Measurements from ENCODE around the gene RIMBP2. TPM values are rescaled to one million over a fixed set of nuclear protein-coding genes. Genes with fewer than 3 reads are reported as not detected.

RIMBP2 gene
- polyA plus RNA-seq, 1 donor from 2014 or later, result 14.6 TPM

- no peak overlapping the region for H3K4me3 ChIP-seq (ENCODE audit: low read length)
- no peaks in the 10 kb centered on the region for H3K9me2 ChIP-seq (ENCODE audit: insufficient read depth, low read length)
- no peak for TF ChIP-seq SMC3 (conservative IDR thresholded peaks at IDR 0.05; ENCODE audit: poor library complexity)
- TF ChIP-seq RAD21 (conservative IDR thresholded peaks at IDR 0.05), result no peak
- TF ChIP-seq MXI1 (conservative IDR thresholded peaks at IDR 0.05; ENCODE audit: poor library complexity, severe bottlenecking), result no peak
- TF ChIP-seq EP300 (conservative IDR thresholded peaks at IDR 0.05; ENCODE audit: poor library complexity, severe bottlenecking), result no peak
- no peak for TF ChIP-seq EZH2 (IDR thresholded peaks at IDR 0.05; ENCODE audit: borderline replicate concordance, insufficient read depth, low read length, poor library complexity, severe bottlenecking)
- no peak for TF ChIP-seq POLR2AphosphoS5 (IDR thresholded peaks at IDR 0.05)
- no peak for TF ChIP-seq CTCF (IDR thresholded peaks at IDR 0.05; ENCODE audit: poor library complexity, severe bottlenecking)
- TF ChIP-seq TAF1 (IDR thresholded peaks at IDR 0.05; ENCODE audit: low read depth), result no peak
- TF ChIP-seq REST (IDR thresholded peaks at IDR 0.05; ENCODE audit: borderline replicate concordance), result no peak
- no peaks in the 10 kb centered on the region for H3F3A ChIP-seq (ENCODE audit: insufficient read depth, low read length, poor library complexity, severe bottlenecking)
- H3K9ac ChIP-seq (ENCODE audit: low read length), result no peak overlapping the region
- no peaks in the 10 kb centered on the region for H3K36me3 ChIP-seq (ENCODE audit: insufficient read depth, low read length)
- no peaks in the 10 kb centered on the region for H3K9me3 ChIP-seq (ENCODE audit: low read length)
- H3K79me2 ChIP-seq (replicated peaks; ENCODE audit: insufficient read depth, low read length), result no peaks in the 10 kb centered on the region
- no peak overlapping the region for H3K27ac ChIP-seq (ENCODE audit: low read length)
- H4K20me1 ChIP-seq (ENCODE audit: insufficient read depth), result no peaks in the 10 kb centered on the region
- no peak overlapping the region for H3K4me2 ChIP-seq (ENCODE audit: low read length)
- H3K27me3 ChIP-seq (ENCODE audit: insufficient read depth, low read depth, low read length), result no peaks in the 10 kb centered on the region
- no peak overlapping the region for H2AFZ ChIP-seq (ENCODE audit: low read depth, low read length)
Measured at GRCh38 chr12:130391186-130391585, 324.9 kb downstream of the RIMBP2 start.

- Histone ChIP-seq H2AFZ (ENCODE audit: low read depth, low read length) (no peak overlapping the region), H3K36me3 (ENCODE audit: insufficient read depth, low read length) (no peaks in the 10 kb centered on the region), H3K4me3 (ENCODE audit: low read length) (no peak overlapping the region), H3K4me2 (ENCODE audit: low read length) (no peak overlapping the region), H3K9ac (ENCODE audit: low read length) (no peak overlapping the region), H3K27me3 (ENCODE audit: insufficient read depth, low read depth, low read length) (no peaks in the 10 kb centered on the region), H3K79me2 (replicated peaks; ENCODE audit: insufficient read depth, low read length) (no peaks in the 10 kb centered on the region), H3K9me2 (ENCODE audit: insufficient read depth, low read length) (no peaks in the 10 kb centered on the region), H3F3A (ENCODE audit: insufficient read depth, low read length, poor library complexity, severe bottlenecking) (no peaks in the 10 kb centered on the region), H3K9me3 (ENCODE audit: low read length) (no peaks in the 10 kb centered on the region), H4K20me1 (ENCODE audit: insufficient read depth) (no peaks in the 10 kb centered on the region), H3K27ac (ENCODE audit: low read length) (no peak overlapping the region)
- no peak for TF ChIP-seq EZH2 (IDR thresholded peaks at IDR 0.05; ENCODE audit: borderline replicate concordance, insufficient read depth, low read length, poor library complexity, severe bottlenecking)
- no peak for TF ChIP-seq EP300 (conservative IDR thresholded peaks at IDR 0.05; ENCODE audit: poor library complexity, severe bottlenecking)
Measured at GRCh38 chr12:130385193-130385592, 330.9 kb downstream of the RIMBP2 start.

- H3K79me2 ChIP-seq (replicated peaks; ENCODE audit: insufficient read depth, low read length), result no peaks in the 10 kb centered on the region
- no peak overlapping the region for H3K4me2 ChIP-seq (ENCODE audit: low read length)
- no peak overlapping the region for H2AFZ ChIP-seq (ENCODE audit: low read depth, low read length)
- no peaks in the 10 kb centered on the region for H4K20me1 ChIP-seq (ENCODE audit: insufficient read depth)
- no peak overlapping the region for H3K9ac ChIP-seq (ENCODE audit: low read length)
- no peak overlapping the region for H3K4me3 ChIP-seq (ENCODE audit: low read length)
- H3K36me3 ChIP-seq (ENCODE audit: insufficient read depth, low read length), result no peaks in the 10 kb centered on the region
- no peaks in the 10 kb centered on the region for H3K9me3 ChIP-seq (ENCODE audit: low read length)
- no peaks in the 10 kb centered on the region for H3F3A ChIP-seq (ENCODE audit: insufficient read depth, low read length, poor library complexity, severe bottlenecking)
- no peaks in the 10 kb centered on the region for H3K9me2 ChIP-seq (ENCODE audit: insufficient read depth, low read length)
- H3K27me3 ChIP-seq (ENCODE audit: insufficient read depth, low read depth, low read length), result no peaks in the 10 kb centered on the region
- no peak for TF ChIP-seq EZH2 (IDR thresholded peaks at IDR 0.05; ENCODE audit: borderline replicate concordance, insufficient read depth, low read length, poor library complexity, severe bottlenecking)
- no peak for TF ChIP-seq SMC3 (conservative IDR thresholded peaks at IDR 0.05; ENCODE audit: poor library complexity)
- no peak for TF ChIP-seq TAF1 (IDR thresholded peaks at IDR 0.05; ENCODE audit: low read depth)
- TF ChIP-seq EP300 (conservative IDR thresholded peaks at IDR 0.05; ENCODE audit: poor library complexity, severe bottlenecking), result no peak
- TF ChIP-seq CTCF (IDR thresholded peaks at IDR 0.05; ENCODE audit: poor library complexity, severe bottlenecking), result no peak
- H3K27ac ChIP-seq (ENCODE audit: low read length), result no peak overlapping the region
Measured at GRCh38 chr12:130384234-130384633, 331.9 kb downstream of the RIMBP2 start.

Data from neural cell (in vitro differentiated cells).